T-helper 2 cell (primary cell): ENCODE measurements around the gene NUMB.
"Not testable (repeated sequence)": the region's sequence is repeated elsewhere in the genome, so short reads cannot be mapped to it uniquely, and the experiment has no call there.

ENCODE experiments used
- DNase-seq, 5 experiments: peaks; one replicate each; pipeline versions ENCODE4 v3.0.0 to v3.0.0-alpha.2; 2012 to 2022

Gene NUMB

GRCh38 chr14:73358187-73358586, 100.2 kb downstream of the NUMB start:
- DNase-seq: no peak

- not testable (repeated sequence) for DNase-seq
Measured at GRCh38 chr14:73349091-73349490, 109.3 kb downstream of the NUMB start.

- no peak for DNase-seq
Measured at GRCh38 chr14:73344319-73344718, 114.0 kb downstream of the NUMB start.

GRCh38 chr14:73342670-73343069, 115.7 kb downstream of the NUMB start:
- no peak for DNase-seq

GRCh38 chr14:73339846-73340595, 118.3 kb downstream of the NUMB start:
- DNase-seq: no peak

GRCh38 chr14:73339206-73339605, 119.1 kb downstream of the NUMB start:
- DNase-seq: no peak

GRCh38 chr14:73338551-73338950, 119.8 kb downstream of the NUMB start:
- no peak for DNase-seq

- no peak for DNase-seq
Measured at GRCh38 chr14:73333031-73333430, 125.3 kb downstream of the NUMB start.

GRCh38 chr14:73325630-73326299, 132.6 kb downstream of the NUMB start:
- DNase-seq: peak in 1 of 5 experiments; percentile 42

GRCh38 chr14:73325063-73325462, 133.3 kb downstream of the NUMB start:
- DNase-seq: no peak

- DNase-seq: no peak
Measured at GRCh38 chr14:73324533-73324932, 133.8 kb downstream of the NUMB start.

GRCh38 chr14:73323896-73324399, 134.4 kb downstream of the NUMB start:
- no peak for DNase-seq

- DNase-seq: no peak
Measured at GRCh38 chr14:73313151-73313550, 145.2 kb downstream of the NUMB start.

GRCh38 chr14:73312687-73313086, 145.7 kb downstream of the NUMB start:
- peak in 1 of 5 experiments; percentile 35 for DNase-seq

- no peak for DNase-seq
Measured at GRCh38 chr14:73311708-73312030, 146.7 kb downstream of the NUMB start.

GRCh38 chr14:73309207-73309606, 149.1 kb downstream of the NUMB start:
- DNase-seq: not testable (repeated sequence)

GRCh38 chr14:73307261-73307660, 151.1 kb downstream of the NUMB start:
- no peak for DNase-seq

GRCh38 chr14:73305499-73305898, 152.8 kb downstream of the NUMB start:
- DNase-seq: no peak

- peak in 2 of 5 experiments; percentile 0 to 40 for DNase-seq
Measured at GRCh38 chr14:73295198-73295796, 163.0 kb downstream of the NUMB start.

- DNase-seq: no peak
Measured at GRCh38 chr14:73293782-73294781, 164.3 kb downstream of the NUMB start.

GRCh38 chr14:73290279-73290678, 168.1 kb downstream of the NUMB start:
- DNase-seq: peak in 1 of 5 experiments; percentile 44

GRCh38 chr14:73289729-73290128, 168.6 kb downstream of the NUMB start:
- DNase-seq: no peak
